ENCODE measurements around the gene RASGRP4. TPM values are rescaled to one million over a fixed set of nuclear protein-coding genes. Genes with fewer than 3 reads are reported as not detected.
"Not testable (repeated sequence)": the region's sequence is repeated elsewhere in the genome, so short reads cannot be mapped to it uniquely, and the experiment has no call there.

RASGRP4 gene, protein sequence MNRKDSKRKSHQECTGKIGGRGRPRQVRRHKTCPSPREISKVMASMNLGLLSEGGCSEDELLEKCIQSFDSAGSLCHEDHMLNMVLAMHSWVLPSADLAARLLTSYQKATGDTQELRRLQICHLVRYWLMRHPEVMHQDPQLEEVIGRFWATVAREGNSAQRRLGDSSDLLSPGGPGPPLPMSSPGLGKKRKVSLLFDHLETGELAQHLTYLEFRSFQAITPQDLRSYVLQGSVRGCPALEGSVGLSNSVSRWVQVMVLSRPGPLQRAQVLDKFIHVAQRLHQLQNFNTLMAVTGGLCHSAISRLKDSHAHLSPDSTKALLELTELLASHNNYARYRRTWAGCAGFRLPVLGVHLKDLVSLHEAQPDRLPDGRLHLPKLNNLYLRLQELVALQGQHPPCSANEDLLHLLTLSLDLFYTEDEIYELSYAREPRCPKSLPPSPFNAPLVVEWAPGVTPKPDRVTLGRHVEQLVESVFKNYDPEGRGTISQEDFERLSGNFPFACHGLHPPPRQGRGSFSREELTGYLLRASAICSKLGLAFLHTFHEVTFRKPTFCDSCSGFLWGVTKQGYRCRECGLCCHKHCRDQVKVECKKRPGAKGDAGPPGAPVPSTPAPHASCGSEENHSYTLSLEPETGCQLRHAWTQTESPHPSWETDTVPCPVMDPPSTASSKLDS
- not detected in 2 replicates for total RNA-seq (2014; rRNA removed; shearing (Covaris generic))

GRCh38 chr19:38425810-38426466 lies at the start of gene RASGRP4:
Gene RASGRP4, minus strand, starts transcription at chr19:38426219. Its CDS starts 128 bp downstream, at chr19:38426091.
- no peak for DNase-seq (ENCODE audit: low spot score)

GRCh38 chr19:38475176-38475575 lies 49.2 kb upstream of the RASGRP4 start:
- no peak for DNase-seq (ENCODE audit: low spot score)

GRCh38 chr19:38473201-38473600 lies 47.2 kb upstream of the RASGRP4 start:
- no peak for DNase-seq (ENCODE audit: low spot score)

- DNase-seq (ENCODE audit: low spot score): not testable (repeated sequence)
Observed at GRCh38 chr19:38472725-38473124, 46.7 kb upstream of the RASGRP4 start.

DNA sequence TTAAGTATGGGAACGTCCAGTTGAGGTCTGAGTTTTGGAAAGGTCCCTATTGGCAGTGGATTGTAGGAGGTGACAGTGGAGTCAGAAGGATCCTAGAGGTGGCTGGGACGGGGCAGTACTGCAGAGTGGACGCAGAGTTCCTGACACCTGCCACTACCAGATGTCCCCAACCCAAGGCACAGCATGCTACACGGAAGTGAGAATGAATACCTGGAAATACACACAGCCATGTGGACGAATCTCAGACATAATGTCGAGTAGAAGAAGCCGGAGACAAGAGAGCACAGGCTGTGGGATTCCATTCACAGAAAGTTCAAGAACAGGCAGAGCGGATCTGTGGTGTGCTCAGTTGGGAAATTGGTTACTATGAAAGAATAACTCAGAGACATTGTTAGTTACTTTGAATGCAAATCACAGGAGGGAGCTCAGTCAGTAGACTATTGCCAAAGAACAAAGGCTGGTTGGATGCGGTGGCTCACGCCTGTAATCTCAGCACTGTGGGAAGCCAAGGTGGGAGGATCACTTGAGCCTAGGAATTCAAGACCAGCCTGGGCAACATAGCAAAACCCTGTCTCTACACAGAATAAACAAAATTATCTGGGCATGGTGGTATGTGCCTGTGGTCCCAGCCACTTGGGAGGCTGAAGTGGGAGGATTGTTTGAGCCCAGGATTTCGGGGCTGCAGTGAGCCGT lies 44.9 kb upstream of the RASGRP4 start:
- no peak for DNase-seq (ENCODE audit: low spot score)

GRCh38 chr19:38469151-38469550 lies 43.1 kb upstream of the RASGRP4 start:
- no peak for DNase-seq (ENCODE audit: low spot score)

DNA sequence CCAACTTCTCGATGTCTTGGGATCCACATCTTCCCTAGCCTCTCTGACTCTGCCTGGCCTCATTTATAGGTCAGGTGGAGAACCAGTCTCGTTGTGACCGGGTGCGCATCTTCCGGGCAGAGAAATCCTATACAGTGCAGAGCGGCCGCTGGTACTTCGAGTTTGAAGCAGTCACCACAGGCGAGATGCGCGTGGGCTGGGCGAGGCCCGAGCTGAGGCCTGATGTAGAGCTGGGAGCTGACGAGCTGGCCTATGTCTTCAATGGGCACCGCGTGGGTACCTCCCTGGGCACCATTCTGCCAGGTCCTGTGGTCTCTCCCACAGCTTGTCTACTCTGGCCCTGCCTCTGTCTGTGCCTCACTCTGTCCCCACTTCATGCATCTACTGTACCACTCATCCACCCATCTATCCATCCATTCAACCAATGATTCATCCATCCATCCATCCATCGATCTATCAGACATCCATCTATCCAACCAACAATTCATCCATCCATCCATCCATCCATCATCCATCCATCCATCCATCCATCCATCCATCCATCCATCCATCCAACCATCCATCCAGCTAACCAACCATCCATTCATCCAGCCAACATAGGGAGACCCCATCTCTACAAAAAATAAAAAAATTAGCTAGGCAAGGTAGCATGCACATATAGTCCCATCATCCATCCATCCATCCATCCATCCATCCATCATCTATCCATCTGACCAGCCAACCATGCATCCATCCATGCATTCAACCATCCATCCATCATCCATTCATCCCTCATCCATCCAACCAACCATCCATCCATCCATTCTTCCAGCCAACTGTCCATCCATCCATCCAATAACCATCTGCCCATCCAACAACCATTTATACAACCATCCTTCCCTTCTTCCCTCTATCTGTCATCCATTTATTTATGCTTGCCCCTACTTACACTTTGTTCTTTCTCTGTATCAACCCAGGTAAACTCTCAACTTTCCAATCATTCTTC lies 41.8 kb upstream of the RASGRP4 start:
- no peak for DNase-seq (ENCODE audit: low spot score)

DNA sequence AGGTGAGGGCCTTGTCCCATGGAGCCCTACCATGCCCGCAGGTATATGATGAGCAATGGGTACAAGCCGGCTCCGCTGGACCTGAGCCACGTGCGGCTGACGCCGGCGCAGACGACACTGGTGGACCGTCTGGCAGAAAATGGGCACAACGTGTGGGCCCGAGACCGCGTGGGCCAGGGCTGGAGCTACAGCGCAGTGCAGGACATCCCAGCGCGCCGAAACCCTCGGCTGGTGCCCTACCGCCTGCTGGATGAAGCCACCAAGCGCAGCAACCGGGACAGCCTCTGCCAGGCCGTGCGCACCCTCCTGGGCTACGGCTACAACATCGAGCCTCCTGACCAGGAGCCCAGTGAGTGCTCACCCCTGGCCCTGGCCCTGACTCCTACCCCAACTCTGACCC lies 40.0 kb upstream of the RASGRP4 start:
- no peak for DNase-seq (ENCODE audit: low spot score)

DNA sequence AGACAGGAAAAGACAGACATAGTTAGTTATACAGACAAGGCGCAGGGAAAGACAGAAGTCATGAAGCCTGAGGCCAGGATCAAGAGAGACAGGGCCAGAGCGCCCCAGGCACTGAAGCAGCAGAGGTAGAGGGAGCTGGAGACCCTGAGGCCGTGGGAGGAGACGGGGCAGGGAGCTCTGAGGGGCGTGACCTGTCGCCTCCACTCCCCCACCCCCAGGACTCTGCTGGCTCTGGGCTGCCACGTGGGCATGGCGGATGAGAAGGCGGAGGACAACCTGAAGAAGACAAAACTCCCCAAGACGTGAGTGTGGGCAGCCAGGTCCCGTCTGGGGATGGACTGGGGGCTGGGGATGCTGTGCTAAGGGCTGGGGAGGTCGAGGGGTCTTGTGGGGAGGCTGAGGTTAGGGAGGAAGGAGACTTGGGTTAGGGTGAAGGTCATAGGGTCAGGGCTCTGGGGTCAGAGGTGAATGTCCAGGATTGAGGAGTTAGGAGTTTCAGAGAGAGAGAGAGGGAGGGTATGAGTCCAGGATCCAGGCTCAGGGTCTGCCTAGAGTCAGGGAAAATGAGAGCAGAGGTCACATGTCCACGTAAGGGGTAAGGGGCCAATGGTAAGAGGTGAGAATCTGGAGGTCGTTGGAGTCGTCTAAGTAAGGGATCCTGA lies 38.5 kb upstream of the RASGRP4 start:
- DNase-seq (ENCODE audit: low spot score): no peak

DNA sequence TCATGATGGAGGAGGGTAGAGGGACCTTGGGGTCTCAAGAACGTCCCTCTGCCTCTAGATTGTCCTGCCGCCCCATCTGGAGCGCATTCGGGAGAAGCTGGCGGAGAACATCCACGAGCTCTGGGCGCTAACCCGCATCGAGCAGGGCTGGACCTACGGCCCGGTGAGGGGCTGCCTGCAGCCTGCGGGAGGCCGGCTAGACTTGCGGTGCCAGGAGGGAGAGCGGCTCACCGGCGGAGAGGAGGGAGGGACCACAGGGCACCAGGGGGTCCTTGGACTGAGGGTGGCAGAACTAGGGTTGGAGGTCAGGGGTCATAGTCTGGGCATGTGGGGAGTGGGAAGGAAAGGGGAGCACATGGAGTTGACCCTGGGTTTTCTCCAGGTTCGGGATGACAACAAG lies 37.3 kb upstream of the RASGRP4 start:
- DNase-seq (ENCODE audit: low spot score): no peak

GRCh38 chr19:38458991-38459390 lies 33.0 kb upstream of the RASGRP4 start:
- DNase-seq (ENCODE audit: low spot score): no peak

GRCh38 chr19:38457690-38458405 lies 31.8 kb upstream of the RASGRP4 start:
- no peak for DNase-seq (ENCODE audit: low spot score)

- no peak for DNase-seq (ENCODE audit: low spot score)
Observed at GRCh38 chr19:38457202-38457601, 31.2 kb upstream of the RASGRP4 start.

DNA sequence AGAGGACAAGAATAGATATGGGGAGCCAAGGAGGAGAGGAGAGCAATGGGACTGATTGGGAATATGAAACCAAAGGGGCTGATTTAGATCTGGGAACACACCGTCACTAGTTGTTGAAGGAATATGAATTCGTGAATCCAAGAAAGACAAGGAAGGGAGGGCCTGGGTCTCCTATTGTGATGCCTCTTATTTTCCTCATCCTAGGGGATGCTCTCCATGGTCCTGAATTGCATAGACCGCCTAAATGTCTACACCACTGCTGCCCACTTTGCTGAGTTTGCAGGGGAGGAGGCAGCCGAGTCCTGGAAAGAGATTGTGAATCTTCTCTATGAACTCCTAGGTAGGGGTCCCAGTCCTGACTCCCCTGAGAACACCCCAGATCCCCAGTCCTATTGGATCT lies 29.0 kb upstream of the RASGRP4 start:
- DNase-seq (ENCODE audit: low spot score): peak; percentile 46

GRCh38 chr19:38453596-38453995 lies 27.6 kb upstream of the RASGRP4 start:
- DNase-seq (ENCODE audit: low spot score): no peak

- DNase-seq (ENCODE audit: low spot score): peak; percentile 58
Observed at GRCh38 chr19:38452430-38453366, 26.7 kb upstream of the RASGRP4 start.

DNA sequence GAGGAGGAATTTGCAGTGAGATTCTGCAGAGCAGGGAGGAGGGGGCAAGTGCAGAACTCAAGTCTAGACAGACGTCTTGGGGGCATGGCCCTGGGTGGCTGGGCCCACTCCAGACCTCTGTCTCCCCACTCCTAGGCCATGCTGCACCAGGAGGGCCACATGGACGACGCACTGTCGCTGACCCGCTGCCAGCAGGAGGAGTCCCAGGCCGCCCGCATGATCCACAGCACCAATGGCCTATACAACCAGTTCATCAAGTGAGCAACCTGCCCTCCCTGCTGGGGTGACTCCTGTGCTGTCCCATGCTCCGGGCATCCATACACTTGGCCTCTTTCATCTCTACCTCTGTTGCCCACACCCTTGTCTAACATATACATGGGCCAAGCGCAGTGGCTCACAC lies 25.6 kb upstream of the RASGRP4 start:
- DNase-seq (ENCODE audit: low spot score): peak; percentile 15

- DNase-seq (ENCODE audit: low spot score): no peak
Observed at GRCh38 chr19:38451036-38451435, 25.0 kb upstream of the RASGRP4 start.

All from HT-29 (cell line).